OCI-LY7 (cell line): ENCODE data around the gene CORIN.

ENCODE experiments used
- CTCF ChIP-seq: fragments of 200-600 bp; sonication (generic); conservative IDR thresholded peaks from 2 replicates; pipeline ENCODE4 v1.5.1; 2014; ENCODE audit warnings: mild to moderate bottlenecking, antibody characterized with exemption, low read length, moderate library complexity, mixed read lengths
- EZH2phosphoT487 ChIP-seq: fragments of 200-600 bp; sonication (generic); IDR thresholded peaks from 2 replicates; pipeline ENCODE4 v1.6.1; 2018; ENCODE audit warnings: low read depth, borderline replicate concordance, mild to moderate bottlenecking, mixed run types, antibody characterized with exemption, low read length, moderate library complexity, mixed read lengths

GRCh38 chr4:47606482-47606881 lies 231.4 kb downstream of the CORIN start:
- TF ChIP-seq CTCF (no peak), EZH2phosphoT487 (no peak)
